K562 treated with DMSO at 1 percent for 12 hours (cell line): Measurements from ENCODE around the gene SEC61A2. TPM values are rescaled to one million over a fixed set of nuclear protein-coding genes. Genes with fewer than 3 reads are reported as not detected.

Experiments
- total RNA-seq: library from RNA; unstranded; fragments of 300-600 nt; gene quantifications from 2 replicates; pipeline ENCODE4 v1.2.3, GENCODE V29; 2022; ENCODE audit not compliant: insufficient read depth

The SEC61A2 gene
- total RNA-seq: 1.6 and 10.1 TPM in 2 replicates

DNA sequence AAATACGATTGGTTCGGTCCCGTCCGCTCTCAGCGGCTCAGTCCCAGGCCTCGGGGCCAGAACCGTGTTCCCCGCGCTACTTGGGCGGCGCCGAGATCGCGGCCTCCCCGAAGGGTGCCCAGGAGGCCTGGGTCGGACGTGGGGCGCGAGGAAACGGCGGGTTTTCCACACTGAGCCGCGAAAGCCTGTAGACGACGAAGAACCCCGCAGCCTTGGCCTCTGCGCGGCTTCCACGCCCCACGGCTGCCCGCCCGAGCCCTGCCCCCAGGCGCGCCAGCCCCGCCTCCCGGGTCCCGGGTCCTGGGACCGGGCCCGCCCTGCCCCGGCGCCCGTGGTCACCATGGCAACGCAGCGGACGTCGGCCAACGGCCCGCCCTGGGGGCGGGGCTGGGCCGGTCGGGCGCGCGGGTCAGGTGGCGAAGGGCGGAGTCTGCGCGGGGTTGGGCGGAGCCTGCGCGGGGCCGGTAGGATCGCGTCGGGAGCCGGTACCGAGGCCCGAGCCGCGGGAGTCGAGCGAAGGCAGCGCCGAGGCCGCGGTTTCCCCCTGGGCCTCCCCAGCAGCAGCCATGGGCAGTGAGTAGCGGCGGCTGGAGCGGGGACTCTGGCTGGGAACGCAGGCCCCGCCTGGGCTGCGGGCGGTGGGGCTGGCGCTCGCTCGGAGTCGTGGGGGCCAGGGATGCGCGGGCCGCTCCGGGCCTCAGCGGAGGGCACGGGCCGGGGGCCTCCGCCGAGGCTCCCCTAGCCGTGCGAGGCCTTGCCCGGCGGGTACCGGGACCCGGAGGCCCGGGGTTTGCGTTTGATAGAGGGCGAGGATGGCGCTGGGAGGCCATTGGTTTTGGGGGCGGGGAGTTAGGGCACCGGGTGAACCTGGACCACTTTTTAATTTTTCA, at the start of gene SEC61A2:
TSS of gene SEC61A2 (plus strand) at position 456 of the 890 bp plus-strand sequence. CDS start at position 567, 111 bp downstream.

DNA sequence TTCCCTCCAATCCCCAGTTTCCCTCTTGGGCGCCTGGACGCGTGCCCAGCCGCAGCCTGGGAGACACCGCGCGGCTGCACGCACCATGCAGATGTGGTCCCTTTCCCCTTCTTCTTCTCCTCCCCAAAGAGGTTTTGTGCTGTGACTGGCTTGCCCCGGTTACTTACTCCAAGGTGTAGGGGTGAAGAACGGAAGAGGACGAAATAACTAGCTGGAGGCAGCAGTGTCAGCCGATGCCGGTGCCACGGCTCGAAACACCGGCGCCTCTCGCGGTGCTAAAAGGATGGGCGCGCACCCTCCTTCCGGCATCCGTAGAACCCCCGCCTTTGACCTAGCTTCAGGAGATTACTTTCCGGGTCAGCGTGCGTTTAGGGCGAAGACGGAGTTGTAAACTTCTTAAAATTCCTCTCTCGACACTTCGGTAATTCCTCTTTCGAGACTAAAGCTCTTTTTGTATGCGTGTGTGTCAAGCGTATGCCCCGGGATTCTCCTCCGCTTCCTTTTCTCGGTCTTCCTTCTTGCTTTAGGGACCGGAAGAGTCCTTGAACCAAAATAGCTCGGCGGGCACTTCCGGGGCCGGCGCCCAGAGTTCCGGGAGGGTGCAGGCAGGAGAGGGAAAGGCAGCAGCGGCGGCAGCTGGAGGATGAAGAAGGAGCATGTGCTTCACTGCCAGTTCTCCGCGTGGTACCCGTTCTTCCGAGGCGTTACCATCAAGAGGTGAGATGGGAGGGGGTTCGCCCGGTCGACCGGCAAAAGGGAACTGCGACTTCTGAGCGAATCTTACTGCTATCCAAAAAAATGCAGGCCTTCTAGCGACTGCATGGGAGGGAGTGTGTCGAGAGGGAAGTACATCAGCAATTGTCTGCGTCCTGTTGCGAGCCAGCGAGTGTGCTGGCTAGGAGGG, 66.4 kb downstream of the SEC61A2 start, which contains the start of the genes CDC123 and NUDT5:
TSS of gene CDC123 (plus strand) at position 586 of the 904 bp plus-strand sequence. CDS start at position 644, 58 bp downstream.
TSS of gene NUDT5 (minus strand) at position 289 of the 904 bp plus-strand sequence. CDS start 9,600 bp downstream, outside the sequence.

Other genes with a start within 250 kb of the SEC61A2 start
- 6.9 and 18.8 TPM in 2 replicates for gene UPF2, start 86.9 kb upstream of the SEC61A2 start, total RNA-seq
- gene DHTKD1, start 60.7 kb upstream of the SEC61A2 start, total RNA-seq: 4.6 and 14.2 TPM in 2 replicates
- 69.6 and 90.9 TPM in 2 replicates for gene NUDT5, start 66.2 kb downstream of the SEC61A2 start, total RNA-seq
- 80.8 and 95.9 TPM in 2 replicates for gene CDC123, start 66.5 kb downstream of the SEC61A2 start, total RNA-seq
- gene CAMK1D, start 219.9 kb downstream of the SEC61A2 start, total RNA-seq: 0.09 and 0.57 TPM in 2 replicates